Activated CD8-positive, alpha-beta memory T cell treated with anti-CD3 and anti-CD28 coated beads, Interleukin-2, amount 50 U/mL, for 24 hours (primary cell): ENCODE data around the gene MLEC.

Source experiments
- DNase-seq: peaks from one replicate; pipeline ENCODE4 v3.0.0-alpha.2; 2020; ENCODE audit errors: extremely low read depth

The MLEC gene, protein sequence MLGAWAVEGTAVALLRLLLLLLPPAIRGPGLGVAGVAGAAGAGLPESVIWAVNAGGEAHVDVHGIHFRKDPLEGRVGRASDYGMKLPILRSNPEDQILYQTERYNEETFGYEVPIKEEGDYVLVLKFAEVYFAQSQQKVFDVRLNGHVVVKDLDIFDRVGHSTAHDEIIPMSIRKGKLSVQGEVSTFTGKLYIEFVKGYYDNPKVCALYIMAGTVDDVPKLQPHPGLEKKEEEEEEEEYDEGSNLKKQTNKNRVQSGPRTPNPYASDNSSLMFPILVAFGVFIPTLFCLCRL

DNA sequence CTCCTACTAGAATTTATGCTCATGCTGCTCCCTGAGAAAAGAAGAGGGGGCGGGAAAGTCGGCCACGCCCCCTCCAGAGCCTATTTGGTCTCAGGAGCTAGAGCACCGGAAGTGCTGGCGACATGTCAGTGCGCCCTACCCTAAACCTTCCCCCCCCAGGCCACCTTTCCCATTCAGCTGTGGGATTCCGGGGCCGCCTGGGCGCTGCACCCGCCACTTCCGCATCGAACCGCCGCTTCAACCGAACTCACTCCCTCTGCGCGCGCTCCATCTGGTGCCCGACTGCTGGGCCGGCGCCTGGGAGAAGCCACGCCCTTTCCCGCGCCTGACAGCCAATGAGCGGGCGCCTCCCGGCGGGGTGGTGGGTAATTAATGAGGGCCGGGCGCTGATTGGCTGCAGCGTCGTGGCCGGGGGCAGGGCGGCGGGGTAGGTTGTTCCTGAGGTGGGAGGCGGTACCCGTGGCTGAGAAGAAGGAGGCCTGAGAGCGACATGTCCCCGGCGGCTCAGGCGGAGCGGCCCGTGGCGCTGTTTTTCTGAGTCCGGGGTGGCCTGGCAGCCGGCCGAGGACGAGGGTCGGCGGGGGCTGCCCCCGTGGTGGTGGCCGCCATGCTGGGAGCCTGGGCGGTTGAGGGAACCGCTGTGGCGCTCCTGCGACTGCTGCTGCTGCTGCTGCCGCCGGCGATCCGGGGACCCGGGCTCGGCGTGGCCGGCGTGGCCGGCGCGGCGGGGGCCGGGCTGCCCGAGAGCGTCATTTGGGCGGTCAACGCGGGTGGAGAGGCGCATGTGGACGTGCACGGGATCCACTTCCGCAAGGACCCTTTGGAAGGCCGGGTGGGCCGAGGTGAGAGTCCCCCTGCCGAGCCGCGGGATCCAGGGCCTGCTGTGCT, at the start of gene MLEC:
Gene MLEC, plus strand, starts transcription at position 460 of the 888 bp plus-strand sequence. Its CDS starts 148 bp downstream, at position 608.
- DNase-seq: peak; percentile 96

DNA sequence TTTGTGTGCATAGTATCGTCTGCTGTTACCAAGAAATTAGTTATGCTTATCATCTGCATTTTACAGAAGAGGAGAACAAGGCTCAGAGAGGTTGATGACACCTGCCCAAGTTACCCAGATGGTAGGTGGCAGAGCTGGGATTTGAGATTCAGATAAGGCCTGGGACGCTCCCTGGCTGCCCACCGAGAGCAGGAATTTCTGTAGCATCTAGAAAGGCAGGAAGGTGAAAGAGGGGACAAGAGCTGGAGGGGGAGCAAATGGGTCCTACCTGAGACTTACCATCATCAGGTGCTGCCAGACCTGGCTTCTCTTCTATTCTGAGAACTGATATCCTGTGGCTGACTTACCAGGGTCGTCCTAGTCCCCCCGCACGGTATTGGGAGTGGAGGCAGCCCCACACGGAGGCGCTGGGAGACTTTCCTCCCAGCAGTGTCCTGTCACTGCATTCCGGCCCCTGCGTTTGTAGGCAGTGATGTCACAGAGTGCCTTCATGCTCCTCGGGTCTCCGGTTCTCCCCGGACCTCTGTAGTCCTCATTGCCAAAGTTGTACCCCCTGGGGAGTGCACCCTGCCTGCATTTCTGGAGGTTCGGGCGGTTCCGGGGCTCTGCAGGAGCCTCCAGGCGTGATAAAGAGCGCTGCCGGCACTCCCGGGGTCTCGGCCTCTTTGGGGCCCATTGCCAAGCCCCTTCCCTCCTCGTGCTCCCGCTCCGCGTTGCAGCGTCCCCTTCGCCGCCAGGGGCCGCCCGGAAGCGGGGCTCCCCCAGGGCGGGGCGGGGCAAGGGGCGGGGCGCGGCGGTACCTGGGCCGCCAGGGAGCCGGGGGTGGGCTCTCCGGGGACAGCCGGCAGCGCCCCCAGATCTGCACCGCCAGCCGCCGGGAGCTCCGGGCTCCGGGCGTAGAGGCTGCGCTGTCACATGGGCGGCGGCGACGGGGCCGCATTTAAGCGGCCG, 46.9 kb upstream of the MLEC start, which contains the start of gene CABP1:
Gene CABP1, plus strand, starts transcription at position 856 of the 951 bp plus-strand sequence. Its CDS starts 60 bp downstream, at position 916.
- peak; percentile 34 for DNase-seq

DNA sequence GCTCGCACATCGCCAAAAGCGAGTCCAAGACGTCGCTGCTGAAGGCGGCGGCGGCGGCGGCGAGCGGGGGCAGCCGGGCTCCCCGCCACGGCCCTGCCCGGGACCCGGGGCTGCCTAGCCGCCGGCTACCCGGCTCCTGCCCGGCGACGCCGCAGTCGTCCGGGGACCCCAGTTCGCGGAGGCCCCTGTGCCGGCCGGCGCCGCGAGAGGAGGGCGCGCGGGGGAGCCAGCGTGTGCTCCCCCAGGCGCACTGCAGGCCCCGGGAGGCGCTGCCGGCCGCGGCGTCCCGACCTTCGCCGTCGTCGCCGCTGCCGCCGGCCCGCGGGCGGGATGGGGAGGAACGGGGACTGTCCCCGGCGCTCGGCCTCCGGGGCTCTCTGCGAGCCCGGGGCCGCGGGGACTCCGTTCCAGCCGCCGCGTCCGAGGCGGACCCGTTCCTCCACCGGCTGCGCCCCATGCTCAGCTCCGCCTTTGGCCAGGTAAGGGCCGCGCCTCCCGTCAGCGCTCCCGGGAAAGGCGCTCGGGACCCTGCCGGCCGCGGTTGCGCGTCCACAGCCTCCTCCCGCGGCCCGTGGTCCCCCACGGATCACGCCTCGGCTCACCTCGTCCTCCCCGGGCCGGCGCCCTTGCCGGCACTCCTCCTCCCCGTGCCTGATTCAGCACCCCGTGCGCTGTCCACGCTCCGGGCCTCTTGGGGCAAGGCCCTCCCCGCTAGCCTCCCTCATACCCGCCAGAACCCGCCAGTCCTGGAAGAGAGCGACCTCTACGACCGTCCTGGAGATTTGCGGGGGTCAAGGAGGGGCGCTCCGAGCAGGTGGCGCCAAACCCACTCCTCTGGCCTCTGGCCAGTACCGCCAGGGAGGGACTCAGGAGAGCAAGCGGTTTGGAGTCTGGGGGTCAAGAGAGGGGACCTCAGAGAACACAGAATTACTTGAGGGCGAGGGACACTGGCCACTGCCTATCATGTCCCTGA, 45.8 kb upstream of the MLEC start:
- no peak for DNase-seq

- DNase-seq: no peak
Observed at GRCh38 chr12:120642121-120642520, 44.8 kb upstream of the MLEC start.

DNA sequence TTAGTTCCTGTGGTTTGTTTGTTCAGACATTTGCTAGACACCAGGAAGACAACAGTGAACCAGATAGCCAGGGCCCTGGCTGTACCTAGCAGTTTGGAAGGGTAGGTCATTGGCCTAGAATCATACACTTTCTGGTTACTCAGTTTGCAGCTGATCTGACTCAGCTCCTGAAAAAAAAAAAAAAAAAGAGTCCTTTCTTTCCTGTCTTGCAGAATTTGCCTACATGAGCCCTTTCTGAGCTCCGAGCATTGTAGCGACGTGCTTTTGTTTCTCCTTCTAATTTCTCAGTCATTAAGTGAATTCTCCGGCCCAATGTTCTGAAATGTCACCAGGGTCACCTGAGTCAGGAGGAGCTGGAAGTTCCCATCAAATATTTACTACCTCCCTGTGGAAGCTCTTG, 44.1 kb upstream of the MLEC start:
- DNase-seq: no peak

DNA sequence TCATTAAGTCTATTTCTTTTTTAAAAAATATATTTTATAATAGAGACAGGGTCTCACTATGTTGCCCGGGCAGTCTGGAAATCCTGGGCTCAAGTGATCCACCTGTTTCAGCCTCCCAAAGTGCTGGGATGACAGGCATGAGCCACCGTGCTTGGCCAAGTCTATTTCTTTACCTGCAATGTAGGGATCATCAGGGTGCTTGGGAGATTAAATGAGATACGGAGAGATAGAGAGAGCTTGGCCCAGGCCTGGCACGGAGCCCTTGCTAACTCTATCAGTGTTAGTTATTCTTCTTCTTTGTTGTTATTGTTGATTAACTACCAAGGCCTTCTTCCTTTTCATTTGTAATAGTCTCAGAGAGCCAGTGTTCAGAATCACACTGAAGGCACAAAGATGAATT, 43.4 kb upstream of the MLEC start:
- no peak for DNase-seq

DNA sequence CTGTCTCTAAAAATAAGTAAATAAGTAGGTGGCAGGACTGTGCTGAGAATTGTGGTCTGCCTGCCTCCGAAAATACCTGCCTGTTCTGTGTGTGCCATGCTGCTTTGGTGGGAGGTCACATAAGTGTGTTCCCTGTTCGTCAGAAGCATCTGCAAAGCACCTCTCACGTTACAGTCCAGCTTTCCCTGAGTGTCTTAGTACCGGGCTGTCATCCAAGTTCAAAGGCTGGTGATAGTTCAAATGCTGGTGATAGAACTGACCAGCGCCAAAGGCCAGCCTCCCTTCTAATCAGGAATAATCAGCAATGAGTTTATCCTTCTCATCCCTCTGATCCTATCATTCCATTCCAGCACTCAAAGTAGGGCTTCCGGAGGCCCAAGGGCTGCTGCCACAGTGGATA, 40.9 kb upstream of the MLEC start:
- DNase-seq: no peak

DNA sequence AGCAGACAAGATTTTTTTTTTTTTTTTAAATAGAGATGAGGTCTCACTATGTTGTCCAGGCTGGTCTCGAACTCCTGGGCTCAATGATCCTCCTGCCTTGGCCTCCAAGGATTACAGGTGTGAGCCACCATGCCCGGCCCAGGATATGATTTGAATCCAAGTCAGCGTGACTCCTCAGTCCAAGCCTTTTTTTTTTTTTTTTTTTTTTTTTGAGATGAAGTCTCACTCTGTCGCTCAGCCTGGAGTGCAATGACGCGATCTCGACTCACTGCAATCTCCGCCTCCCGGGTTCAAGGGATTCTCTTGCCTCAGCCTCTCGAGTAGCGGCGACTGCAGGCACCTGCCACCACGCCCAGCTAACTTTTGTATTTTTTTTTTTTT, 39.6 kb upstream of the MLEC start:
- DNase-seq: no peak

DNA sequence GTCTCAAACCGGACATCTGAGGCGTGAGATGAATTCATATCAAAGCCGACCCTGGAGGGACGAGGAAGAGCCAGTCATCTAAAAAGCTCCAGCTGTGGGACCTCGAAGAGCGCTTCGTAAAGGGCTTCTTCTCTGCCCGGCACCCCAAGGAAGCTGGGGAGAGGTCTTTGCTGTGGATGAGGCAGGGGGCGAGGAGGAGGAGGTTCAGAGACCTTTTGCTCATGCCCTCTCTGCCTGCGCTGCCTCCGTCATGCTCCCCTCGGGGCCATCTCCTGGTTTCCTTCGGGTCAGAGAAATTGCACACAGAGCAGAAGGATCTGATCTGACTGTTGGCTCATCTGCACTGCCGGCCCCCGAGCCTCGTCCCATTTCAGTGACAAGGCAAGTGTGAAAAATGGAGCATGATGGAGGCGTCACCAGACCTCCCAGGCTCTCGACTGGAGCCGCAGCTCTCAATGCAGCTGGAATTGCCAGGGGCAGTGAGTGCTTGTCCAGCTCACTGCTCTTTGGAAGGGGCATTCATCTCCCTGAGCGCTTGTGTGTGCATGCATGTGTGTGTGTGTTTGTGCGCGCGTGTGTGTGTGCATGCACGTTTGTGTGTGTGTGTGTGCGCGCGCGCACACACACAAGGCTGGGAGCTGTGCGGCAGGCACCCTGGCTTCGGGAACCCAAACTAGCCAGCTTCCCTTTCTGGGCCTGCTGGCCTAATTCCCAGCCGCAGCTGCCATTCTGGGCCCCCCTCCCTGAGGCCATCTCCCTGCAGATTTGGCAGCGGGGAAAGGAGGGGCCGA, 37.3 kb upstream of the MLEC start:
- DNase-seq: no peak

DNA sequence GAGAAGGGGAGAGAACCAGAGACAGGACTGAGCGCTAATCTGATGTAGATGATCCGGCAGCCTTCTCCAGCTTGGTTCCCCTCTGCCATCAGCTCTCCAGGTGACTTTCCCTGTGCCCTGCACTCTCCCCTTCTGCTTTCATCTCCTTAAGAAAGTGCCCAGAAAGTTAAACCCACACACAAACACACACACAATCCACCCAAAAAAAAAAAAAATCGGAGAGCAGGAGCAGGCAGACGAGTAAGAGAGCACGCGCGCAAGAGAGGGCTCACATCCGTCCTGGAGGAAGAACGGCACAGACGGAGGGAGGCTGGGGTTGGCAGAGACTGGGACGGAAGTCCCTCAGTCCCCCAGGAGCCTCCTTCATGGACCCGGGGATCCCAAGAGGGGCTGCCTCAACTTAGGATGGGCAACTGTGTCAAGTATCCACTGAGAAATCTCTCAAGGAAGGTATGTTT, 36.7 kb upstream of the MLEC start:
- DNase-seq: no peak

- no peak for DNase-seq
Observed at GRCh38 chr12:120651821-120652220, 35.1 kb upstream of the MLEC start.

- no peak for DNase-seq
Observed at GRCh38 chr12:120652656-120653435, 34.1 kb upstream of the MLEC start.

GRCh38 chr12:120653611-120654010, 33.3 kb upstream of the MLEC start:
- no peak for DNase-seq

DNA sequence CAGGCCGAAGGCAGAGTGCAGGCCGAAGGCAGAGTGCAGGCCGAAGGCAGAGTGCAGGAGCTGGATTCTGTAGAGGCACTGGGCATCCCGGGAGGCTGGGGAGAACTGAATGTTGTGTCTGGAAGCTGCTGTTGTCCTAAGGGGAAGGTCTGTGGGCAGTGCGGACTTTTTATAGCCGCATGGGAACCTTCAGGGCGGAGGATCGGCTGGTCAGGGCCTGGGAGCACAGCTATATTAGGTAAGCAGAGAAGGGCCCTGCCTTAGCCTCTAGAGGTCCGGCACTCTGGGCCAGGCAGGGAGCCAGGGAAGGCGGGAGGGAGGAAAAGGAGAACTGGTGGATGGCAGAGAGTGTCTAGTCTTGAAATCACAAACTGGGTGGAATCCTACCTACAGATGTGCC, 32.3 kb upstream of the MLEC start:
- DNase-seq: no peak

DNA sequence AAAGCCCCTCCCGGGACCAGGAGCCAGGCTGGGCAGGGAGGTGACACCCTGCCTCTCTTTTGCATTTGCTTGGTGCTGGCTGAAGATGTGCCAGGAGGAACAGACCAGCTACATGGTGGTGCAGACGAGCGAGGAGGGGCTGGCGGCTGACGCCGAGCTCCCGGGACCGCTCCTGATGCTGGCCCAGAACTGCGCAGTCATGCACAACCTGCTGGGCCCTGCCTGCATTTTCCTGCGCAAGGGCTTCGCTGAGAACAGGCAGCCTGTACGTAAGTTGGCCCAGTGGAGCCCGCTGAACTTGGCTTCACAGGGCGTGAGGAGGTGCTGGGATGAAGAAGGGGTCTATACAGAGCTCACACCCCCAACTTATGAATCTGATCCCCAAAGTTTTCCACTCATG, 30.9 kb upstream of the MLEC start:
- DNase-seq: no peak

DNA sequence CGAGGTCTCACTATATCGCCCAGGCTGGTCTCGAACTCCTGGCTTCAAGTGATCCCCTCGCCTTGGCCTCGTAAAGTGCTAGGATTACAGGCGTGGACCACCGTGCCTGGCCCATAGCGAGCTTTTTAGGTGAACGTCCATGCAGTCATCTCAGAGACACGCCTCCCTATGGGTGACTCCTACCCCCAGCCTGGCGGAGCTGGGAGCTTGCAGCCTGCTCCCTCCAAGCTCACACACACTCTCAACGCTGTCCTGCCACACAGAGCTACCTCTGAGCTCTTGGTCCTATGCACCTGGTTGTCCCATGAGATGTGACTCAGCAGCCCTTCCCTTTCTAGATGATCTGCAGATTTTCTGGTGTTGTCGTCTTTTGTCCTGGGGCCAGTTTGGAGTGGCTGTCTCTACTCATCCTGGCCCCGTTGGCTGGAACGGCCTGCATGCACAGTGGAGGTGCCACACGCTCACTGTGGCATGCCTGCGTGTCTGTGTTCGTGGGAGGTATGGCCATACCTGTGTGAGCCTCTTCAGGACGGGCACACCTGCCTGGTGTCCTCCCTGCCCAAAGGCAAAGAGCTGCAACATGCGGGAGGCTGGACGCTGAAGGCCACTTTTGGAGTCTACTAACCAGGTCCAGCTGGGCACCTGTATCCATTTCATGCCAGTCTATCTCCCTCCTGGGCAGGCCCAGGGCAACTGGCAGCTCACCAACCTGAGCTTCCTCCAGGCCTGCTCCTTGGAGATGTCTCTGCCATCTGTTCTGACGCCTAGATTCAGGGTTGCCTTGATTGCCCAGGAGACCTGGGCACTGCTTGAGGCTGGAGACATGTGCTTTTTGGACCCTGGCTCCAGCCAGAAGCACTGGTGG, 28.4 kb upstream of the MLEC start:
- DNase-seq: no peak

DNA sequence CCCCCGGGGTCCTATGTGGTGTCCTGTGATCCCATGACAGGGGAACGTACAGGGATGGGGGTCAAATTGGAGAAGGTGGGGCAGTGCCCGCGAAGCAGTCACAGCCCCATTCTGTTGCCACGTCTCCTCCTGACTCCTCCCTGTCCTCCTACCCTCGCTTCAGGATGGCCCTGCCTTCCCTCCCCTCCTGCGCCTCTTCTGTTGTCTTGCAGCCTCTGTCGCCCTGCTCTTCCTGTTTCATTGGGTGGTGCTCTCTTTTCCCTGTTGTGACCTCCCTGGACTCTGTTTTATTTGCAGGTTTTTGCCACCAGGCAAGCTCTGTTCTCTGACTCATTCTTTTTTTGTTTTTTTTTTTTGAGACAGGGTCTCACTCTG, 27.8 kb upstream of the MLEC start:
- DNase-seq: no peak

DNA sequence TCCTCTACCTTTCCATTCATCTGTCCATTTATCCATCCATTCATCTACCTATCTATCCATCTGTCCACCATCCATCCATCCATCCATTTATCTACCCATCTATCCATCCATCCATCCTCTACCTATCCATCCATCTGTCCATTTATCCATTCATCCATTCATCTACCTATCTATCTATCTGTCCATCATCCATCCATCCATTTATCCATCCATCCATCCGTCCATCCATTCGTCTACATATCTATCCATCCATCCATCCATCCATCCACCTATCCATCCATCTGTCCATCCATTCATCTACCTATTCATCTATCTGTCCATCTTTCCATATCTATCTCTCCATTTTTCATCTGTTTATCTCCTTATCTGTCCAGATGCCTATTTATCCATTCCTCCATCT, 25.5 kb upstream of the MLEC start:
- DNase-seq: no peak
